HL-60 (cell line): ENCODE data around the gene NIBAN1.

ENCODE experiments used
- DNase-seq, 2 experiments: peaks; one replicate each; pipeline ENCODE4 v3.0.0-alpha.2; 2010 to 2020; ENCODE audit warnings: low read depth in 1 of 2, low spot score in 1 of 2
- H3K27ac ChIP-seq: fragments of 250-450 bp; sonication (Bioruptor Pico); replicated peaks from 2 replicates; pipeline ENCODE4 v1.5.1; 2020; ENCODE audit warnings: mild to moderate bottlenecking, moderate library complexity
- H3K27me3 ChIP-seq: fragments of 250-450 bp; sonication (Bioruptor Pico); 2 replicates; pipeline ENCODE4 v1.5.1; 2021; ENCODE audit warnings: mild to moderate bottlenecking, moderate library complexity; ENCODE audit not compliant: insufficient read depth, poor library complexity, severe bottlenecking
- H3K4me3 ChIP-seq: replicated peaks from 2 replicates; pipeline ENCODE4 v1.5.1; 2011; ENCODE audit warnings: mild to moderate bottlenecking, control low read depth, low read length; ENCODE audit not compliant: insufficient read depth
- CTCF ChIP-seq: IDR thresholded peaks from one replicate; pipeline ENCODE4 v1.5.1; 2011; ENCODE audit warnings: low read length, control low read depth, inconsistent platforms; ENCODE audit not compliant: insufficient read depth
- GABPA ChIP-seq: IDR thresholded peaks from 2 replicates; pipeline ENCODE4 v1.6.1; 2012; ENCODE audit warnings: low read depth
- POLR2AphosphoS5 ChIP-seq: IDR thresholded peaks from 2 replicates; pipeline ENCODE4 v1.6.1; 2012; ENCODE audit warnings: low read depth
- REST ChIP-seq: IDR thresholded peaks from 2 replicates; pipeline ENCODE4 v1.6.1; 2012; ENCODE audit warnings: low read depth; ENCODE audit not compliant: insufficient replicate concordance
- SPI1 ChIP-seq: IDR thresholded peaks from 2 replicates; pipeline ENCODE4 v1.6.1; 2012; ENCODE audit warnings: low read depth, mild to moderate bottlenecking, borderline replicate concordance

The NIBAN1 gene

GRCh38 chr1:184972315-184973055, 1.8 kb downstream of the NIBAN1 start:
- Histone ChIP-seq H3K27me3 (no peaks in the 10 kb centered on the region), H3K27ac (peak overlapping the region; percentile 77), H3K4me3 (peak overlapping the region; percentile 64)
- no peak for DNase-seq
- TF ChIP-seq GABPA = no peak
- no peak for TF ChIP-seq REST
- no peak for TF ChIP-seq CTCF
- no peak for TF ChIP-seq SPI1
- no peak for TF ChIP-seq POLR2AphosphoS5

- TF ChIP-seq GABPA = no peak
- TF ChIP-seq CTCF = no peak
- no peak for TF ChIP-seq REST
- TF ChIP-seq SPI1 = no peak
- TF ChIP-seq POLR2AphosphoS5 = no peak
- H3K27me3 ChIP-seq = no peaks in the 10 kb centered on the region
- no peak for DNase-seq
- H3K4me3 ChIP-seq = no peak overlapping the region
- H3K27ac ChIP-seq = no peak overlapping the region
Measured at GRCh38 chr1:184971522-184972265, 2.6 kb downstream of the NIBAN1 start.

GRCh38 chr1:184970691-184971161, 3.6 kb downstream of the NIBAN1 start:
- DNase-seq = no peak
- no peak overlapping the region for H3K27ac ChIP-seq
- TF ChIP-seq SPI1 = no peak
- TF ChIP-seq GABPA = no peak
- no peak for TF ChIP-seq REST
- TF ChIP-seq POLR2AphosphoS5 = no peak
- no peak for TF ChIP-seq CTCF
- no peak overlapping the region for H3K4me3 ChIP-seq
- H3K27me3 ChIP-seq = no peaks in the 10 kb centered on the region
